Gastrocnemius medialis (tissue), 4 donors: ENCODE data around the gene HSPB1. TPM values are rescaled to one million over a fixed set of nuclear protein-coding genes. Genes with fewer than 3 reads are reported as not detected.
"Not testable (repeated sequence)": the region's sequence is repeated elsewhere in the genome, so short reads cannot be mapped to it uniquely, and the experiment has no call there.

ENCODE experiments used
- ATAC-seq, 2 donors: fragments of 150-250 bp; one replicate each; pipeline ENCODE4 v1.9.1; 2016
- DNase-seq, 2 donors: peaks; one replicate each; pipeline ENCODE4 v3.0.0-alpha.2; 2019
- H3K27ac ChIP-seq, 4 donors: fragments of 200-600 bp; sonication (generic); 1 replicate in 1 of 4; 2 replicates in 3 of 4; pipeline ENCODE4 v1.5.1; 2016 to 2018; ENCODE audit warnings: mild to moderate bottlenecking in 2 of 4, moderate library complexity in 1 of 4
- H3K27me3 ChIP-seq, 3 donors: fragments of 200-600 bp; sonication (generic) in 2 of 3; 1 replicate in 1 of 3; 2 replicates in 2 of 3; pipeline versions ENCODE4 v1.5.1 to v1.6.0; 2016 to 2019; ENCODE audit warnings: mild to moderate bottlenecking in 1 of 3, moderate library complexity in 1 of 3
- H3K36me3 ChIP-seq, 2 donors: fragments of 200-600 bp; sonication (generic) in 1 of 2; one replicate each; pipeline ENCODE4 v1.5.1; 2017 to 2018
- H3K4me1 ChIP-seq, 2 donors: fragments of 200-600 bp; sonication (generic) in 1 of 2; one replicate each; pipeline ENCODE4 v1.5.1; 2016 to 2017; ENCODE audit warnings: mild to moderate bottlenecking in 2 of 2
- H3K4me3 ChIP-seq, 4 donors: fragments of 200-600 bp; sonication (generic) in 3 of 4; 1 replicate in 1 of 4; 2 replicates in 3 of 4; pipeline ENCODE4 v1.5.1; 2016 to 2019; ENCODE audit warnings: mild to moderate bottlenecking in 2 of 4
- H3K9me3 ChIP-seq, 3 donors: fragments of 200-600 bp; sonication (generic) in 2 of 3; 1 replicate in 1 of 3; 2 replicates in 2 of 3; pipeline ENCODE4 v1.5.1; 2016 to 2019
- CTCF ChIP-seq, 5 experiments: fragments of 450-650 bp in 3 of 5; fragments of 200-600 bp in 2 of 5; sonication (generic) in 2 of 5; IDR thresholded peaks in 4 of 5; conservative IDR thresholded peaks in 1 of 5; 1 replicate in 4 of 5; 2 replicates in 1 of 5; pipeline ENCODE4 v1.5.1; 2016 to 2019; ENCODE audit warnings: antibody characterized with exemption in 5 of 5, mild to moderate bottlenecking in 3 of 5, moderate library complexity in 3 of 5
- POLR2A ChIP-seq, 2 donors: fragments of 450-650 bp; IDR thresholded peaks; one replicate each; pipeline ENCODE4 v1.6.1; 2017; ENCODE audit warnings: antibody characterized with exemption in 2 of 2, mild to moderate bottlenecking in 2 of 2, moderate library complexity in 2 of 2
- in situ Hi-C, 4 donors: fragments of 200-750 bp; cut with MboI; loops; one replicate each; pipeline versions ENCODE4 v1.15.0 to v1.8.0; 2017; ENCODE audit warnings: low sequenced_read_pairs in 4 of 4
- intact Hi-C: fragments of 100-400 bp; cut with DNase I; formaldehyde crosslinking; loops from one replicate; pipeline ENCODE4 v1.15.1; 2023; ENCODE audit warnings: low total_unique reads
- total RNA-seq, 4 donors: library from RNA; depleted of rRNA; stranded (reverse); fragments of >200 nt; gene quantifications; one replicate each; pipeline versions ENCODE4 v1.1.0 to v1.2.3, GENCODE V29; 2016

Gene HSPB1
- total RNA-seq, 4 donors from 2014 or later, result 1,878 to 2,898 (median 2,185) TPM

DNA sequence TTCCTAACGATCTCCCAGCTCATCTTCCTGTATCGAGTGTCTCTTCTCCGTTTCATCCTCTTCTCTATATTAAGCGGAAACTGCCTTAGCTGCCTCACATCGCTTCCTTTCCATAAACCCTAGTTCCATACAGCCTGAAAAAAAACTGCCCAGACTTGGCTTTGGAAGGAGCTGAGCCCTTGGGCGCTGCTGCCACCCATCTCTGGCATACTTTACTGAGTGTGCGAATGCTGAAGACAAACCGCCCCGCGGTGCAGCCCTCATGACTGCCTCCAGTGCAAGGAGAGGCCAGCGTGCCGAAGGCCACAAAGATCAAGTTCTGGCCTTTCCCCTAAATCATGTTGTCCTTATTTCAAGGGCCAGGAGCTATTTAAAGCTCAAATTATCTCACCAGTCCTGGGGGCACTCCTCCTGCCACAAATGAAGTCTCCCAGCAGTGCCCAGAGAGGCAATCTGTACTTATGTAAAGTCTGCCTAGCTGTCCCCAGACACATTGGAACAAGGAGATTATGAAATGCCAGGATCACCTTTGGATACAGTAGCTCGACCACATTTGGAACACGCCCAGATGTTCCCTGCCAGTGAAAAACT, 31.1 kb downstream of the HSPB1 start:
- peaks cover 85 to 91% of the 10 kb centered on the region in 2 donors for H3K4me1 ChIP-seq
- DNase-seq (peak; percentile 78 to 92), ATAC-seq (peak; percentile 89 to 93)
- H3K4me3 ChIP-seq, result peak overlapping the region in 3 of 4 donors; percentile 7 to 26 (median 16)
- TF ChIP-seq CTCF (IDR thresholded peaks at IDR 0.05 in 4 of 5, conservative IDR thresholded peaks at IDR 0.05 in 1 of 5), result no peak
- TF ChIP-seq POLR2A (IDR thresholded peaks at IDR 0.05), result peak; percentile 8 to 65
- intact Hi-C loops, result loop anchor here (1.0 kb wide), 2 partner anchors 10 to 19 kb away; no protein-coding TSS in a partner anchor
- no peaks in the 10 kb centered on the region for H3K27me3 ChIP-seq
- H3K36me3 ChIP-seq, result peaks cover 2 to 15% of the 10 kb centered on the region in 2 donors
- in situ Hi-C loops, result no loop called here
- H3K27ac ChIP-seq, result peak overlapping the region; percentile 97 to 100 (median 98)
- H3K9me3 ChIP-seq, result no peaks in the 10 kb centered on the region

- Histone ChIP-seq H3K27ac (peak overlapping the region; percentile 97 to 100 (median 98)), H3K36me3 (peaks cover under 1 to 7% of the 10 kb centered on the region in 2 donors), H3K27me3 (no peaks in the 10 kb centered on the region), H3K4me1 (peaks cover 85 to 89% of the 10 kb centered on the region in 2 donors), H3K4me3 (no peak overlapping the region), H3K9me3 (no peaks in the 10 kb centered on the region)
- intact Hi-C loops (no loop called here), in situ Hi-C loops (no loop called here)
- no peak for DNase-seq
- ATAC-seq, result no peak
- TF ChIP-seq POLR2A (IDR thresholded peaks at IDR 0.05), result no peak
- TF ChIP-seq CTCF (IDR thresholded peaks at IDR 0.05 in 4 of 5, conservative IDR thresholded peaks at IDR 0.05 in 1 of 5), result no peak
Observed at GRCh38 chr7:76334320-76334967, 32.0 kb downstream of the HSPB1 start.

DNA sequence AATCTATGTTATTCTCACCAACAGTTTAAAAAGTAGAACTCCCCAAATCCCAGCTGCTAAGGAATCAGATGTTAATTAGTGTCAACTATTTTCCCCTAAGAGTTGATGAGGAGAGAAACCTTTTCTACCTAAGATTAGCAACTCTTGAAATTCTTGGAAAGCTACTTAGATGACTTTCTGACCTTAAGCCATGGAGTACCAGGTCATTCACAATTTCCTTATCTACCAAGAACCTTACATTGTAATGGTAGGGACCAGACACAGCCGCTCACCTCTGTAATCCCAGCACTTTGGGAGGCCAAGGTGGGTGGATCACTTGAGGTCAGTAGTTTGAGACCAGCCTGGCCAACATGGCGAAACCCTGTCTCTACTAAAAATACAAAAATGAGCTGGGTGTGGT, 32.9 kb downstream of the HSPB1 start:
- DNase-seq, H3K9me3 ChIP-seq, in situ Hi-C loops, ATAC-seq, H3K27me3 ChIP-seq, H3K36me3 ChIP-seq, intact Hi-C loops, H3K4me3 ChIP-seq: not testable (repeated sequence)
- peak overlapping the region; percentile 97 to 100 (median 98) for H3K27ac ChIP-seq
- peaks cover 82 to 89% of the 10 kb centered on the region in 2 donors for H3K4me1 ChIP-seq

- Histone ChIP-seq H3K4me3 (no peak overlapping the region), H3K36me3 (no peaks in the 10 kb centered on the region), H3K4me1 (peaks cover 84 to 89% of the 10 kb centered on the region in 2 donors), H3K27me3 (no peaks in the 10 kb centered on the region), H3K9me3 (no peaks in the 10 kb centered on the region), H3K27ac (peak overlapping the region; percentile 97 to 100 (median 98))
- DNase-seq (no peak), ATAC-seq (no peak)
- in situ Hi-C loops, result no loop called here
- intact Hi-C loops, result no loop called here
- TF ChIP-seq CTCF (IDR thresholded peaks at IDR 0.05 in 4 of 5, conservative IDR thresholded peaks at IDR 0.05 in 1 of 5) (no peak), POLR2A (IDR thresholded peaks at IDR 0.05) (no peak)
Observed at GRCh38 chr7:76336094-76336493, 33.6 kb downstream of the HSPB1 start.

DNA sequence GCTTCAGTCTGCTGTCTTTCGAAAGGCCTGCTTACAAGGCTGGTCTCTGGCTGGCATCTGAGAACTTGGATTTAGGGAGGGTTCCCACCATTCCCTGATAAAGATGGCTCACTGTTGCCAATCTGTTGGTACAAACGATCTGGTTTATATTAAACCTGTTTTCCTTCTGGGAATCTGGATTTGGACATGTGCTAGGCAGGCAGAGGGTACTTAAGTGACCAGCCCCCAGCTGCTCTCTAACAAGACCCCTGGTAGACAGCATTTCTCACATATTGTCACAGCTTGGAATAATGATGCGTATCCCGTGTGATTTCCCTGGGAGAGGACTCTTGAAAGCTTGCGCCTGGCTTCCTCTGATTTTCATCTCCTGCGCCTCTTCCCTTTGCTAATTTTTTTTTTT, 34.7 kb downstream of the HSPB1 start:
- H3K9me3 ChIP-seq, result no peaks in the 10 kb centered on the region
- H3K27me3 ChIP-seq, result no peaks in the 10 kb centered on the region
- peaks cover 84 to 87% of the 10 kb centered on the region in 2 donors for H3K4me1 ChIP-seq
- in situ Hi-C loops (no loop called here), intact Hi-C loops (no loop called here)
- ATAC-seq (no peak), DNase-seq (no peak)
- H3K4me3 ChIP-seq, result no peak overlapping the region
- TF ChIP-seq CTCF (IDR thresholded peaks at IDR 0.05 in 4 of 5, conservative IDR thresholded peaks at IDR 0.05 in 1 of 5), result no peak
- TF ChIP-seq POLR2A (IDR thresholded peaks at IDR 0.05), result no peak
- peak overlapping the region; percentile 97 to 100 (median 98) for H3K27ac ChIP-seq
- H3K36me3 ChIP-seq, result peaks cover 0 to 8% of the 10 kb centered on the region in 2 donors
